GM21528 (cell line): ENCODE data around the gene HK3.

Experiments used
- ATAC-seq: cut with Tn5 transposase; IDR thresholded peaks from one replicate; pipeline ENCODE4 v1.9.1; 2021; ENCODE audit warnings: mild to moderate bottlenecking, moderate library complexity; ENCODE audit not compliant: unreplicated experiment, low FRiP score

The HK3 gene

GRCh38 chr5:176833286-176833685, 65.9 kb downstream of the HK3 start:
- ATAC-seq = no peak

DNA sequence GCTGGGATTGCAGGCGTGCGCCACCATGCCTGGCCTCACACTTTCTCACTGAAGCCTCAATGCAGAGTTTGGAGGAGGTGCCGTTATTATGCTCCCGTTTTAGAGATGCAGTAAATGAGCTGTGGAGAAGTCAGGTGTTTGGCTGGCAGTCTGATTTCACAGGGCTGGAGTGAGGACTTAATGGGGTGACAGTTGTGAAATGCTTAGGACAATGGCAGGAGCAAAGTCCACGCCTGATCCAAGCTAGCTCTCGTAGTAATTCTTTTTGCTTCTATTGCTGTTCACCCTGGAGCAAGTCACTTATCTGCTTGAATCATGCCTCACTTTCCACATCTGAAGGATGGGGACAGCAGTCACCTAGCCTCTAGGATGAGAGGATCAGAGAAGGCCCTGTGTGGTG, 67.0 kb downstream of the HK3 start:
- ATAC-seq = no peak

DNA sequence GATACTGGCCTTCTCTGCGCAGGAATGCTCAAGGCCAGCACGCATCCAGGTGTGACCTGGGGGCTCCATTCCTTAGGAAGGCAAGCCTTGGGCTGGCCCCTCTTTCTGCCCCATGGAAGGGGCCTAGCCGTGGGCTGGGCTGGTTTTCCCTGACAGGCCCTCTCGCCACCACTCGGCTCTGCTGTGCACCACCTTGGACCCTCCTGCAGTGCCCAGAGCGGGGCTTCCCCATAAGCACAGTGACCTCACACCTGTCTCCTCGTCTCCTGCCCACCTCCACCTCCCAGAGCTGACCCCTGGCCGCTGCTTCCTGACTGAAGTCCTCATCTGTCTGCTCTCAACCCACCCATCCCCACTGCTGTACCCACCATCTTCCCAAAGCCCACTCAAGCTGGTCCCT, 67.7 kb downstream of the HK3 start:
- no peak for ATAC-seq

DNA sequence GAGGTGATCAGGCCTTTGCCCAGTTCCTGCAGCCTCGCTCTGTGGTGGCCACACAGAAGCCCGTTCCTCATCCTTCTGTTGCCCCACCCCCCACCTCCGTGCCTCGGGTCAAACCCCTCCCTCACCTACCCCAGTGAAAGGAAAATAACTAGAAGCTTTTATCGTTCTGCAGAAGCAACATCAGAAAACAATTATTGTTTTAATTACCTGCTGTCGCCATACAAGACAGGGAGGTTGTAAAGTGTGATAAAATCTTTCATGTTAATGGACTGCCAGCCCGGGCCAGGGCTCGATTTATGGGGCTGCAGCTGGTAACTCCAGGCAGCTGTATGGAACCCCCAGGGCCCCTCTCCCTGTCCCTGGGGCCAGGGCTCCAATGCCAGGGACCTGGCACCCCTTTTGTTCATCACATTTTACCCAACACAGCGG, 68.1 kb downstream of the HK3 start:
- ATAC-seq = no peak
